Lung (tissue), 12 donors: ENCODE data around the gene EHMT1. TPM values are rescaled to one million over a fixed set of nuclear protein-coding genes. Genes with fewer than 3 reads are reported as not detected.

Experiments used
- ATAC-seq: fragments of 200-7000 bp; cut with Tn5 transposase; one replicate; pipeline ENCODE4 v1.9.1; 2020; ENCODE audit warnings: moderate number of reproducible peaks; ENCODE audit not compliant: insufficient read depth, low FRiP score
- DNase-seq, 3 donors: peaks; one replicate each; pipeline ENCODE4 v3.0.0-alpha.2; 2013 to 2017
- H3K27ac ChIP-seq, 2 donors: one replicate each; pipeline ENCODE4 v1.5.1; 2013; ENCODE audit warnings: mild to moderate bottlenecking in 2 of 2, moderate library complexity in 2 of 2, control low read depth in 1 of 2, inconsistent platforms in 1 of 2, low read depth in 1 of 2, low read length in 1 of 2
- H3K27me3 ChIP-seq, 3 donors: one replicate each; pipeline ENCODE4 v1.5.1; 2013; ENCODE audit warnings: low read length in 2 of 3; ENCODE audit not compliant: control insufficient read depth in 3 of 3, insufficient read depth in 3 of 3
- H3K36me3 ChIP-seq, 4 donors: one replicate each; pipeline ENCODE4 v1.5.1; 2013; ENCODE audit warnings: low read length in 4 of 4, mild to moderate bottlenecking in 1 of 4, moderate library complexity in 1 of 4; ENCODE audit not compliant: control insufficient read depth in 4 of 4, insufficient read depth in 4 of 4
- H3K4me1 ChIP-seq, 5 donors: one replicate each; pipeline ENCODE4 v1.5.1; 2013; ENCODE audit warnings: low read length in 5 of 5, mild to moderate bottlenecking in 2 of 5, moderate library complexity in 1 of 5; ENCODE audit not compliant: control insufficient read depth in 5 of 5, insufficient read depth in 5 of 5
- H3K4me3 ChIP-seq: one replicate; pipeline ENCODE4 v1.5.1; 2013; ENCODE audit warnings: mild to moderate bottlenecking, control low read depth, moderate library complexity
- H3K9ac ChIP-seq, 2 donors: one replicate each; pipeline ENCODE4 v1.5.1; 2013; ENCODE audit warnings: low read length in 2 of 2, control low read depth in 1 of 2; ENCODE audit not compliant: insufficient read depth in 1 of 2
- H3K9me3 ChIP-seq, 4 donors: one replicate each; pipeline ENCODE4 v1.5.1; 2013; ENCODE audit warnings: low read length in 3 of 4, mild to moderate bottlenecking in 1 of 4, moderate library complexity in 1 of 4; ENCODE audit not compliant: control insufficient read depth in 4 of 4, insufficient read depth in 3 of 4
- WGBS, 2 donors: extraction: QIAGEN DNeasy Blood & Tissue Kit; methylation state at CpG; one replicate each; pipeline ENCODE4 v1.1.7; 2013; 5-methylcytosine and 5-hydroxymethylcytosine counted together
- polyA plus RNA-seq, 2 donors: library from polyadenylated mRNA; stranded (reverse); fragments of 200-250 nt; gene quantifications; one replicate each; pipeline ENCODE4 v1.2.1, GENCODE V29; 2013
- total RNA-seq, 2 donors: library from RNA; depleted of rRNA in 1 of 2; stranded (reverse); fragments of >200 nt in 1 of 2; gene quantifications; one replicate each; pipeline ENCODE4 v1.2.1, GENCODE V29; 2014 to 2021
- TF ChIP-seq, protein P1 (sequence below): IDR thresholded peaks from 2 replicates; pipeline ENCODE4 v1.5.1; 2012; ENCODE audit warnings: mild to moderate bottlenecking; ENCODE audit errors: control extremely low read depth, extremely low read depth
- donor health status: control.
- donor health status: control.
- donor health status: Bipolar disorder and iron deficiency.
- donor health status: healthy.
- donor health status: DM: yes; HTN: yes; CAD: no.

Gene EHMT1
- total and polyA plus RNA-seq, 4 donors = 32.2 to 91.5 (median 58.1) TPM

DNA sequence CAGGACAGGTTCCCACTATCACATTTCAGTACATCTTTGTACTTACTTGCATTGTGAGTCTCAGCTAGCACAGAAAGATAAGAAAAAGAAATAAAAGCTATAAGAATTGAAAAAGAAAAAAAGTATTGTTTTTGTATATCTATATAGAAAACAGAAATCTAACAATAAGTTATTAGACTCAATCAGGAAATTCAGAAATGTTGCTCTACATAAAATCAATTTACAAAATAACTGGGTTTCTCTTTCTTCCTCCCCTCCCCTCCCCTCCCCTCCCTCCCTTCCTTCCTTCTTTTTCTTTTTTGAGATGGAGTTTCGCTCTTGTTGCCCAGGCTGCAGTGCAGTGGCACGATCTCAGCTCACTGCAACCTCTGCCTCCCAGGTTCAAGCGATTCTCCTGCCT, 251.6 kb downstream of the EHMT1 start:
- Histone ChIP-seq H3K9me3 (peaks cover 0 to 11% (median 0%) of the 10 kb centered on the region in 4 donors), H3K36me3 (no peaks in the 10 kb centered on the region), H3K27me3 (peaks cover 0 to 8% (median 2%) of the 10 kb centered on the region in 3 donors), H3K9ac (no peak overlapping the region), H3K4me3 (no peak overlapping the region), H3K4me1 (peaks cover 0 to 12% (median 0%) of the 10 kb centered on the region in 5 donors), H3K27ac (no peak overlapping the region)
- DNase-seq (no peak), ATAC-seq (no peak)
- WGBS, 2 donors = 67 to 70% methylated on average over 3 of the region's 3 CpGs
- TF ChIP-seq, protein P1, sequence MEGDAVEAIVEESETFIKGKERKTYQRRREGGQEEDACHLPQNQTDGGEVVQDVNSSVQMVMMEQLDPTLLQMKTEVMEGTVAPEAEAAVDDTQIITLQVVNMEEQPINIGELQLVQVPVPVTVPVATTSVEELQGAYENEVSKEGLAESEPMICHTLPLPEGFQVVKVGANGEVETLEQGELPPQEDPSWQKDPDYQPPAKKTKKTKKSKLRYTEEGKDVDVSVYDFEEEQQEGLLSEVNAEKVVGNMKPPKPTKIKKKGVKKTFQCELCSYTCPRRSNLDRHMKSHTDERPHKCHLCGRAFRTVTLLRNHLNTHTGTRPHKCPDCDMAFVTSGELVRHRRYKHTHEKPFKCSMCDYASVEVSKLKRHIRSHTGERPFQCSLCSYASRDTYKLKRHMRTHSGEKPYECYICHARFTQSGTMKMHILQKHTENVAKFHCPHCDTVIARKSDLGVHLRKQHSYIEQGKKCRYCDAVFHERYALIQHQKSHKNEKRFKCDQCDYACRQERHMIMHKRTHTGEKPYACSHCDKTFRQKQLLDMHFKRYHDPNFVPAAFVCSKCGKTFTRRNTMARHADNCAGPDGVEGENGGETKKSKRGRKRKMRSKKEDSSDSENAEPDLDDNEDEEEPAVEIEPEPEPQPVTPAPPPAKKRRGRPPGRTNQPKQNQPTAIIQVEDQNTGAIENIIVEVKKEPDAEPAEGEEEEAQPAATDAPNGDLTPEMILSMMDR = no peak

DNA sequence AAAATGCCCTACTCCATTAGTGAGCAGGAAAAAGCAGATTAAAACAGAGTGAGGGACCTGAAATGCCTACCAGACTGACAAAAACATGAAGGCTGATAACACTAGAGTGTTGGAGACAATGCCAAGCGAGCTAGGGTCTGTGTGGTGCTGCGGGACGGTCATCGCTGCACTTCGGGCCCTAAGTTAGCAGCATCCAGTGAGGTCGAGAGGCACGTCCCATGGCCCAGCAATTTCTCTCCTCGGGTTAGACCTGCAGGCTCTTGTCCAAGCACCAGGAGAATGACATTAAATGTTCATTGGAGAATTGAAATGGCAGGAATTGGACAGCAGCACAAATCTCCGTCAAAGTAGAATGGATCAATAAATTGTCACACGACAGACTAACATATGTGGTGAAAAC, 253.5 kb downstream of the EHMT1 start:
- no peaks in the 10 kb centered on the region for H3K36me3 ChIP-seq
- H3K9me3 ChIP-seq = peaks cover 0 to 19% (median 0%) of the 10 kb centered on the region in 4 donors
- H3K27me3 ChIP-seq = peaks cover 4 to 23% (median 11%) of the 10 kb centered on the region in 3 donors
- no peak overlapping the region for H3K9ac ChIP-seq
- no peak for ATAC-seq
- 83 to 88% methylated on average over 10 of the region's 10 CpGs for WGBS, 2 donors
- no peak overlapping the region for H3K27ac ChIP-seq
- H3K4me3 ChIP-seq = no peak overlapping the region
- no peak for DNase-seq
- TF ChIP-seq, protein P1 = no peak
- no peaks in the 10 kb centered on the region for H3K4me1 ChIP-seq

DNA sequence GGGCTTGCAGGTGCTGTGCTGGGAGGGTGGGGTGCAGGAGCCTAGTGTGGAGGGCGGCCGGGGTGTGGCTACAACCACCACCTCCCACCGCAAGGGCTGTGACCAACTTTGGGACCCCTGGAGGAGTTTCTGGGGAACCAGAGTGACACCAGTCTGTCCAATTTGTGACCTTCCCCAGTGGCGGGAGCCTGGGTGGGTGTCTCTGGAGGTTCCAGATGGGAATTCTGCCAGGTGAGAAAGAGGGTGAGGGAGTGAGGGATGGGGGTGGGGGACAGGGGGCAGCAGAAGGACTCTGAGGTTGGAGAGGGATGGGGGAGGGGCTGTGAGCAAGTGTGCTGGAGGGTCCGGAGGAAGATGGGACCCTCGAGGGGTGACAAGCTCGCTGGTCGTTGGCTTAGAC, 254.6 kb downstream of the EHMT1 start:
- Histone ChIP-seq H3K4me3 (no peak overlapping the region), H3K9me3 (peaks cover 0 to 18% (median 0%) of the 10 kb centered on the region in 4 donors), H3K27ac (no peak overlapping the region), H3K36me3 (no peaks in the 10 kb centered on the region), H3K4me1 (peaks cover 0 to 3% (median 0%) of the 10 kb centered on the region in 5 donors), H3K27me3 (peaks cover 9 to 23% (median 11%) of the 10 kb centered on the region in 3 donors), H3K9ac (no peak overlapping the region)
- TF ChIP-seq, protein P1 = no peak
- WGBS, 2 donors = 77 to 90% methylated on average over 8 of the region's 8 CpGs
- ATAC-seq (no peak), DNase-seq (no peak)

DNA sequence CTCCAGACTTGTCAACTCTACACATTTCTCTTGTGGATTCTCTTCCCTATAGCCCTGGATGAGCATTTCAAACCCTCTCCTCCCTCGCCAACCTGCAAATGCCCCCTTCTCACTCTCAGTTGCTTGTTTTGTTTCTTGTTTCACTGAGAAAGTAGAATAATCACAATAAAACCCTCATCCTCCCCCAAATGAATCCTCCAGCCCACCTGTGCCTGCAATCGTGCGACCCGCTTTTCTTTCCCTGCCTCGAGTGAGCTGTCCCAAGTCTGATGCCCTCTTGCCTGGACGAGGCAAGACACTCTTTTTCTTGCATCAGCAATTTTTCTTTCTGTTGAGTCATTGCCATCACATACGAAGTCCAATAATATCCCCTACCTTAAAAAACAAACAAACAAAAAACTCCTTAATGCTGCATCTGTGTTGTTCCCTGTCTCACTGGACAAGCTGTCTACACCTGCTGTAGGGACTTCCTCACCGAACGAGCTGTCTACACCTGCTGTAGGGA, 255.1 kb downstream of the EHMT1 start:
- Histone ChIP-seq H3K4me3 (no peak overlapping the region), H3K27me3 (peaks cover 11 to 23% (median 12%) of the 10 kb centered on the region in 3 donors), H3K27ac (no peak overlapping the region), H3K9me3 (peaks cover 0 to 15% (median 0%) of the 10 kb centered on the region in 4 donors), H3K9ac (no peak overlapping the region), H3K4me1 (peaks cover 0 to 8% (median 0%) of the 10 kb centered on the region in 5 donors), H3K36me3 (no peaks in the 10 kb centered on the region)
- ATAC-seq (no peak), DNase-seq (no peak)
- 77 to 79% methylated on average over 9 of the region's 9 CpGs for WGBS, 2 donors
- TF ChIP-seq, protein P1 = no peak
